ENCODE measurements around the gene PLSCR3. TPM values are rescaled to one million over a fixed set of nuclear protein-coding genes. Genes with fewer than 3 reads are reported as not detected.

PLSCR3 gene
- total RNA-seq, 4 donors from 2014 or later, result 21.6 to 55.3 (median 40.7) TPM

GRCh38 chr17:7343250-7343649, 51.1 kb downstream of the PLSCR3 start:
- TF ChIP-seq EP300 (IDR thresholded peaks at IDR 0.05), result no peak
- no peak for TF ChIP-seq POLR2A (IDR thresholded peaks at IDR 0.05)
- TF ChIP-seq CTCF (IDR thresholded peaks at IDR 0.05), result no peak
- TF ChIP-seq POLR2AphosphoS5 (IDR thresholded peaks at IDR 0.05), result no peak
- H3K36me3 ChIP-seq, result no peaks in the 10 kb centered on the region
- WGBS, result 67% methylated on average over 15 of the region's 15 CpGs
- H3K4me3 ChIP-seq, result no peak overlapping the region
- H3K27ac ChIP-seq, result no peak overlapping the region
- peaks cover 9% of the 10 kb centered on the region for H3K4me1 ChIP-seq
- H3K9me3 ChIP-seq, result no peaks in the 10 kb centered on the region
- peaks cover 9% of the 10 kb centered on the region for H3K27me3 ChIP-seq
- no peak for DNase-seq (ENCODE audit: low spot score in 2 of 2)

DNA sequence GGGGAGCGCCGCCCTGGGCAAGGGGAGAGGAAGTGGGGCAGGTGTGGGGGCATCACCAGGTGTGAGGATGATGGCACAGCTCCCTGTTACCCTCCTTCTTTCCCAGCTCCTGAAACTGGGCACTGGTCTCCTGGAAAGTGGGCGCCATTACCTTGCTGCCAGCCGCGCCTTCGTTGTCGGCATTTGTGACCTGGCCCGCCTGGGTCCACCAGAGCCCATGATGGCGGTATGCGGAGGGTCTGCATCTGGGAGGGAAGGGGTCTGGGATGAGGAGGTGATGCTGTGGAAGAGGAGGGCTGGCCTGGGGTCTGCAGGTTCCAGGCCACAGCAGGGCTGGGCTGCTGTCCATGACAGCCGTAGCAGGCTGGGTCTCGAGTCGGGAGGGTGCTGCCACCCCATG, 52.5 kb downstream of the PLSCR3 start:
- H3K9me3 ChIP-seq, result no peaks in the 10 kb centered on the region
- no peaks in the 10 kb centered on the region for H3K36me3 ChIP-seq
- H3K27me3 ChIP-seq, result peaks cover 10% of the 10 kb centered on the region
- no peak for DNase-seq (ENCODE audit: low spot score in 2 of 2)
- WGBS, result 87% methylated on average over 12 of the region's 13 CpGs
- no peak overlapping the region for H3K4me3 ChIP-seq
- no peak for TF ChIP-seq CTCF (IDR thresholded peaks at IDR 0.05)
- TF ChIP-seq POLR2AphosphoS5 (IDR thresholded peaks at IDR 0.05), result no peak
- TF ChIP-seq EP300 (IDR thresholded peaks at IDR 0.05), result no peak
- TF ChIP-seq POLR2A (IDR thresholded peaks at IDR 0.05), result no peak
- peaks cover 7% of the 10 kb centered on the region for H3K4me1 ChIP-seq
- H3K27ac ChIP-seq, result no peak overlapping the region

DNA sequence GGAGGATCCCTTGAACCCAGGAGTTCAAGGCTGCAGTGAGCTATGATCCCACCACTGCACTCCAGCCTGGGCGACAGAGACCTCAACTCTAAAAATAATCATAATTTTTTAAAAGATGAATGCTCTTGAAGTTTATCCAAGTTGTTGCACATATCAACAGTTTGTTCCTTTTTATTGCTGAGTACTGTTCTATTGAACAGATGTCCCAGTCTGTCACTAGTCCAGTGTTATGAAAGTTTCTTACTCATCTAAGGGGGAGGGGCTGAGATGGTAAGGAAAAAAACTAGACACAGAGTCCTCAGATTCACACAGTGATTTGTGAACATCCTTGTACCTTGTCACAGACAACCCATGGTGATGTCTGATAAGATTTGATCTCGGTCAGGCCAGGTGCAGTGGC, 54.1 kb downstream of the PLSCR3 start:
- no peak overlapping the region for H3K27ac ChIP-seq
- H3K36me3 ChIP-seq, result no peaks in the 10 kb centered on the region
- TF ChIP-seq POLR2AphosphoS5 (IDR thresholded peaks at IDR 0.05) (no peak), CTCF (IDR thresholded peaks at IDR 0.05) (no peak), EP300 (IDR thresholded peaks at IDR 0.05) (no peak), POLR2A (IDR thresholded peaks at IDR 0.05) (no peak)
- WGBS, result 82% methylated on average over 2 of the region's 2 CpGs
- no peak overlapping the region for H3K4me3 ChIP-seq
- DNase-seq (ENCODE audit: low spot score in 2 of 2), result no peak
- H3K4me1 ChIP-seq, result peaks cover 7% of the 10 kb centered on the region
- H3K9me3 ChIP-seq, result no peaks in the 10 kb centered on the region
- H3K27me3 ChIP-seq, result peaks cover 17% of the 10 kb centered on the region

Other genes with a start within 250 kb of the PLSCR3 start
- 1 to 10 TPM; 1.3 to 2.3 (median 2.0) TPM for gene ASGR1, start 215.2 kb downstream of the PLSCR3 start, total RNA-seq
- gene DLG4, start 174.7 kb downstream of the PLSCR3 start, total RNA-seq, result 10 to 100 TPM in 1 of 4 donors, 1 to 10 TPM in 3; 2.9 to 12.7 (median 3.2) TPM
- 1,000 to 10,000 TPM in 1 of 4 donors, 100 to 1,000 TPM in 3; 565 to 1,687 (median 703) TPM for gene ACADVL, start 174.6 kb downstream of the PLSCR3 start, total RNA-seq
- gene DVL2, start 160.0 kb downstream of the PLSCR3 start, total RNA-seq, result 10 to 100 TPM; 53.2 to 78.1 (median 55.5) TPM
- 10 to 100 TPM; 19.0 to 35.0 (median 29.1) TPM for gene PHF23, start 155.1 kb downstream of the PLSCR3 start, total RNA-seq
- gene GABARAP, start 152.1 kb downstream of the PLSCR3 start, total RNA-seq, result 100 to 1,000 TPM; 446 to 840 (median 533) TPM
- 10 to 100 TPM; 54.7 to 80.6 (median 72.1) TPM for gene CTDNEP1, start 142.8 kb downstream of the PLSCR3 start, total RNA-seq
- gene ELP5, start 142.3 kb downstream of the PLSCR3 start, total RNA-seq, result 10 to 100 TPM; 13.6 to 29.7 (median 20.3) TPM
- 10 to 100 TPM in 2 of 4 donors, 1 to 10 TPM in 2; 7.7 to 14.5 (median 11.0) TPM for gene CLDN7, start 132.0 kb downstream of the PLSCR3 start, total RNA-seq
- gene SLC2A4, start 112.8 kb downstream of the PLSCR3 start, total RNA-seq, result 10 to 100 TPM in 2 of 4 donors, 1 to 10 TPM in 2; 2.4 to 19.4 (median 10.8) TPM
- 1 to 10 TPM; 1.9 to 9.7 (median 4.0) TPM for gene YBX2, start 99.9 kb downstream of the PLSCR3 start, total RNA-seq
- 100 to 1,000 TPM; 172 to 314 (median 239) TPM for gene EIF5A, start 86.9 kb downstream of the PLSCR3 start, total RNA-seq
- 100 to 1,000 TPM in 1 of 4 donors, 10 to 100 TPM in 3; 77.4 to 123 (median 87.0) TPM for gene GPS2, start 79.2 kb downstream of the PLSCR3 start, total RNA-seq
- gene NEURL4, start 65.2 kb downstream of the PLSCR3 start, total RNA-seq, result 10 to 100 TPM; 11.7 to 51.3 (median 20.6) TPM
- 10 to 100 TPM in 1 of 4 donors, 1 to 10 TPM in 2, under 1 TPM in 1; 0.70 to 12.4 (median 4.5) TPM for gene ACAP1, start 58.0 kb downstream of the PLSCR3 start, total RNA-seq
- 10 to 100 TPM in 3 of 4 donors, 1 to 10 TPM in 1; 9.1 to 50.1 (median 32.4) TPM for gene KCTD11, start 42.4 kb downstream of the PLSCR3 start, total RNA-seq
- gene TMEM95, start 39.4 kb downstream of the PLSCR3 start, total RNA-seq, result under 1 TPM in 1 of 4 donors, not detected in 3; 0.44 TPM
- gene TNK1, start 13.4 kb downstream of the PLSCR3 start, total RNA-seq, result 10 to 100 TPM; 15.3 to 42.9 (median 20.7) TPM
- 100 to 1,000 TPM in 2 of 4 donors, 10 to 100 TPM in 2; 53.5 to 128 (median 89.6) TPM for gene TMEM256, start 9.6 kb upstream of the PLSCR3 start, total RNA-seq
- gene NLGN2, start 13.3 kb upstream of the PLSCR3 start, total RNA-seq, result 10 to 100 TPM in 1 of 4 donors, 1 to 10 TPM in 3; 5.9 to 17.9 (median 8.1) TPM
- gene SPEM1, start 25.8 kb upstream of the PLSCR3 start, total RNA-seq, result not detected
- not detected for gene SPEM2, start 31.1 kb upstream of the PLSCR3 start, total RNA-seq
- gene SPEM3, start 34.3 kb upstream of the PLSCR3 start, total RNA-seq, result not detected
- gene TMEM102, start 40.9 kb upstream of the PLSCR3 start, total RNA-seq, result 10 to 100 TPM; 18.7 to 24.5 (median 19.5) TPM
- gene FGF11, start 45.0 kb upstream of the PLSCR3 start, total RNA-seq, result 10 to 100 TPM; 10.3 to 28.5 (median 12.5) TPM
- 10 to 100 TPM in 2 of 4 donors, 1 to 10 TPM in 2; 7.3 to 11.3 (median 9.7) TPM for gene CHRNB1, start 50.5 kb upstream of the PLSCR3 start, total RNA-seq
- gene ZBTB4, start 85.1 kb upstream of the PLSCR3 start, total RNA-seq, result 10 to 100 TPM; 36.1 to 65.7 (median 45.3) TPM
- gene SLC35G6, start 86.9 kb upstream of the PLSCR3 start, total RNA-seq, result not detected
- gene POLR2A, start 89.8 kb upstream of the PLSCR3 start, total RNA-seq, result 100 to 1,000 TPM; 104 to 194 (median 140) TPM
- 10 to 100 TPM; 12.7 to 28.4 (median 18.0) TPM for gene TNFSF12, start 154.5 kb upstream of the PLSCR3 start, total RNA-seq
- 10 to 100 TPM in 3 of 4 donors, 1 to 10 TPM in 1; 9.6 to 26.6 (median 15.5) TPM for gene TNFSF13, start 164.2 kb upstream of the PLSCR3 start, total RNA-seq
- 10 to 100 TPM; 40.2 to 53.5 (median 51.6) TPM for gene SENP3, start 167.4 kb upstream of the PLSCR3 start, total RNA-seq
- gene CD68, start 185.1 kb upstream of the PLSCR3 start, total RNA-seq, result 10 to 100 TPM in 1 of 4 donors, 1 to 10 TPM in 3; 5.0 to 13.2 (median 9.6) TPM
- 100 to 1,000 TPM in 1 of 4 donors, 10 to 100 TPM in 3; 54.3 to 104 (median 86.3) TPM for gene MPDU1, start 189.3 kb upstream of the PLSCR3 start, total RNA-seq
- gene SOX15, start 195.6 kb upstream of the PLSCR3 start, total RNA-seq, result 100 to 1,000 TPM in 2 of 4 donors, 10 to 100 TPM in 2; 68.0 to 140 (median 102) TPM
- gene FXR2, start 220.4 kb upstream of the PLSCR3 start, total RNA-seq, result 10 to 100 TPM; 21.0 to 25.6 (median 22.5) TPM
- gene SAT2, start 233.3 kb upstream of the PLSCR3 start, total RNA-seq, result 10 to 100 TPM; 28.7 to 58.8 (median 39.9) TPM
- gene SHBG, start 235.6 kb upstream of the PLSCR3 start, total RNA-seq, result not detected